GM04503 (cell line): Measurements from ENCODE around the gene APBA1.
A peak's percentile ranks its signal among the peaks of the same experiment; 100 is the strongest.
"Not testable (repeated sequence)": the region's sequence is repeated elsewhere in the genome, so short reads cannot be mapped to it uniquely, and the experiment has no call there.

ENCODE experiments used
- DNase-seq: peaks from one replicate; pipeline ENCODE4 v3.0.0-alpha.2; 2012; ENCODE audit warnings: low read depth

Gene APBA1

GRCh38 chr9:69440254-69440955 is 231.8 kb downstream of the APBA1 start:
- not testable (repeated sequence) for DNase-seq

GRCh38 chr9:69439654-69440053 is 232.5 kb downstream of the APBA1 start:
- DNase-seq: not testable (repeated sequence)

- DNase-seq: no peak
Observed at GRCh38 chr9:69433968-69434367, 238.2 kb downstream of the APBA1 start.

GRCh38 chr9:69433392-69433791 is 238.8 kb downstream of the APBA1 start:
- peak; percentile 11 for DNase-seq

- no peak for DNase-seq
Observed at GRCh38 chr9:69432623-69433022, 239.5 kb downstream of the APBA1 start.

- no peak for DNase-seq
Observed at GRCh38 chr9:69431777-69432176, 240.4 kb downstream of the APBA1 start.

- no peak for DNase-seq
Observed at GRCh38 chr9:69431203-69431602, 241.0 kb downstream of the APBA1 start.

GRCh38 chr9:69430206-69430605 is 242.0 kb downstream of the APBA1 start:
- no peak for DNase-seq

- no peak for DNase-seq
Observed at GRCh38 chr9:69429281-69429680, 242.9 kb downstream of the APBA1 start.

GRCh38 chr9:69428017-69428785 is 244.0 kb downstream of the APBA1 start:
- no peak for DNase-seq

GRCh38 chr9:69427286-69427685 is 244.9 kb downstream of the APBA1 start:
- no peak for DNase-seq

GRCh38 chr9:69425136-69425801 is 246.9 kb downstream of the APBA1 start:
- DNase-seq: no peak

GRCh38 chr9:69421908-69422801 is 250.0 kb downstream of the APBA1 start:
- DNase-seq: peak; percentile 17

GRCh38 chr9:69420611-69421270 is 251.4 kb downstream of the APBA1 start:
- DNase-seq: no peak

GRCh38 chr9:69412741-69413150 is 259.4 kb downstream of the APBA1 start:
- DNase-seq: peak; percentile 10

GRCh38 chr9:69411931-69412740 is 260.0 kb downstream of the APBA1 start:
- no peak for DNase-seq

- DNase-seq: no peak
Observed at GRCh38 chr9:69411246-69411645, 260.9 kb downstream of the APBA1 start.

- DNase-seq: not testable (repeated sequence)
Observed at GRCh38 chr9:69409936-69410335, 262.2 kb downstream of the APBA1 start.

- DNase-seq: no peak
Observed at GRCh38 chr9:69400470-69400869, 271.7 kb downstream of the APBA1 start.
